Large intestine (tissue), 3 donors: Measurements from ENCODE around the gene SLC6A20. TPM values are rescaled to one million over a fixed set of nuclear protein-coding genes. Genes with fewer than 3 reads are reported as not detected.
A peak's percentile ranks its signal among the peaks of the same experiment; 100 is the strongest.

Experiments
- DNase-seq, 2 donors: peaks; one replicate each; pipeline versions ENCODE4 v3.0.0 to v3.0.0-alpha.2; 2013
- H3K27ac ChIP-seq: one replicate; pipeline ENCODE4 v1.5.1; 2013; ENCODE audit warnings: low read length
- H3K27me3 ChIP-seq: 2 replicates; pipeline ENCODE4 v1.6.1; 2013; ENCODE audit warnings: low read length; ENCODE audit not compliant: control insufficient read depth, insufficient read depth
- H3K36me3 ChIP-seq: 2 replicates; pipeline ENCODE4 v1.6.1; 2013; ENCODE audit warnings: low read length; ENCODE audit not compliant: control insufficient read depth, insufficient read depth
- H3K4me1 ChIP-seq: one replicate; pipeline ENCODE4 v1.6.1; 2013; ENCODE audit warnings: low read length; ENCODE audit not compliant: control insufficient read depth, insufficient read depth
- H3K4me3 ChIP-seq: one replicate; pipeline ENCODE4 v1.5.1; 2013; ENCODE audit warnings: low read length
- H3K9me3 ChIP-seq: one replicate; pipeline ENCODE4 v1.6.1; 2013; ENCODE audit warnings: mild to moderate bottlenecking, low read depth, low read length, moderate library complexity; ENCODE audit not compliant: control insufficient read depth
- WGBS: methylation state at CpG from one replicate; pipeline ENCODE4 v1.1.5; 2013; ENCODE audit warnings: low lambda C conversion rate; ENCODE audit not compliant: insufficient coverage; 5-methylcytosine and 5-hydroxymethylcytosine counted together
- polyA plus RNA-seq: library from polyadenylated mRNA; unstranded; fragments of 120-200 nt; gene quantifications from one replicate; pipeline ENCODE4 v1.2.1, GENCODE V29; 2013

Gene SLC6A20
- polyA plus RNA-seq, 1 donor = 57.4 TPM

GRCh38 chr3:45773714-45774449 is 22.5 kb downstream of the SLC6A20 start:
- peak; percentile 88 to 95 for DNase-seq
- Histone ChIP-seq H3K27ac (peak overlapping the region; percentile 89), H3K4me3 (no peak overlapping the region), H3K27me3 (no peaks in the 10 kb centered on the region), H3K4me1 (peaks cover 71% of the 10 kb centered on the region), H3K36me3 (peaks cover 19% of the 10 kb centered on the region), H3K9me3 (no peaks in the 10 kb centered on the region)
- no CpG with 5 or more reads among the region's 7 CpGs for WGBS

- Histone ChIP-seq H3K4me1 (peaks cover 63% of the 10 kb centered on the region), H3K9me3 (no peaks in the 10 kb centered on the region), H3K36me3 (peaks cover 19% of the 10 kb centered on the region), H3K27me3 (no peaks in the 10 kb centered on the region), H3K27ac (peak overlapping the region; percentile 89), H3K4me3 (no peak overlapping the region)
- no CpG with 5 or more reads among the region's 5 CpGs for WGBS
- DNase-seq = peak; percentile 62 to 88
Observed at GRCh38 chr3:45773072-45773471, 23.3 kb downstream of the SLC6A20 start.

- Histone ChIP-seq H3K4me1 (peaks cover 58% of the 10 kb centered on the region), H3K4me3 (no peak overlapping the region), H3K36me3 (peaks cover 19% of the 10 kb centered on the region), H3K27ac (peak overlapping the region; percentile 89), H3K27me3 (no peaks in the 10 kb centered on the region), H3K9me3 (no peaks in the 10 kb centered on the region)
- 20% methylated on average over 1 of the region's 16 CpGs for WGBS
- DNase-seq = no peak
Observed at GRCh38 chr3:45772341-45773035, 23.8 kb downstream of the SLC6A20 start.

- WGBS = no CpG with 5 or more reads among the region's 5 CpGs
- Histone ChIP-seq H3K9me3 (no peaks in the 10 kb centered on the region), H3K4me1 (peaks cover 51% of the 10 kb centered on the region), H3K27ac (peak overlapping the region; percentile 89), H3K4me3 (no peak overlapping the region), H3K36me3 (peaks cover 19% of the 10 kb centered on the region), H3K27me3 (no peaks in the 10 kb centered on the region)
- DNase-seq = no peak
Observed at GRCh38 chr3:45771831-45772230, 24.5 kb downstream of the SLC6A20 start.

- no peak for DNase-seq
- WGBS = no CpG with 5 or more reads among the region's 9 CpGs
- peaks cover 45% of the 10 kb centered on the region for H3K4me1 ChIP-seq
Observed at GRCh38 chr3:45771166-45771775, 25.1 kb downstream of the SLC6A20 start.

GRCh38 chr3:45765958-45766357 is 30.4 kb downstream of the SLC6A20 start:
- H3K9me3 ChIP-seq = no peaks in the 10 kb centered on the region
- H3K4me3 ChIP-seq = no peak overlapping the region
- WGBS = no CpG with 5 or more reads among the region's 8 CpGs
- peaks cover 42% of the 10 kb centered on the region for H3K36me3 ChIP-seq
- H3K27ac ChIP-seq = no peak overlapping the region
- no peaks in the 10 kb centered on the region for H3K27me3 ChIP-seq
- H3K4me1 ChIP-seq = peaks cover 3% of the 10 kb centered on the region
- no peak for DNase-seq

More at GRCh38 chr3:45771166-45771775, 25.1 kb downstream of the SLC6A20 start:
- Histone ChIP-seq H3K27me3 (no peaks in the 10 kb centered on the region), H3K4me3 (no peak overlapping the region), H3K9me3 (no peaks in the 10 kb centered on the region), H3K36me3 (peaks cover 25% of the 10 kb centered on the region), H3K27ac (peak overlapping the region; percentile 89)

GRCh38 chr3:45765266-45765851 is 31.0 kb downstream of the SLC6A20 start:
- no peak for DNase-seq
- Histone ChIP-seq H3K9me3 (no peaks in the 10 kb centered on the region), H3K27me3 (no peaks in the 10 kb centered on the region), H3K4me3 (no peak overlapping the region), H3K36me3 (peaks cover 36% of the 10 kb centered on the region), H3K4me1 (peaks cover 3% of the 10 kb centered on the region), H3K27ac (no peak overlapping the region)
- WGBS = no CpG with 5 or more reads among the region's 9 CpGs

- Histone ChIP-seq H3K36me3 (peaks cover 35% of the 10 kb centered on the region), H3K27ac (no peak overlapping the region), H3K9me3 (no peaks in the 10 kb centered on the region), H3K4me1 (peaks cover 3% of the 10 kb centered on the region), H3K4me3 (no peak overlapping the region), H3K27me3 (no peaks in the 10 kb centered on the region)
- DNase-seq = no peak
- no CpG with 5 or more reads among the region's 5 CpGs for WGBS
Observed at GRCh38 chr3:45763303-45763675, 33.0 kb downstream of the SLC6A20 start.

- Histone ChIP-seq H3K9me3 (no peaks in the 10 kb centered on the region), H3K4me3 (no peak overlapping the region), H3K27ac (no peak overlapping the region), H3K4me1 (peaks cover 3% of the 10 kb centered on the region), H3K27me3 (no peaks in the 10 kb centered on the region), H3K36me3 (peaks cover 35% of the 10 kb centered on the region)
- no peak for DNase-seq
- WGBS = 90% methylated on average over 2 of the region's 19 CpGs
Observed at GRCh38 chr3:45762647-45763302, 33.6 kb downstream of the SLC6A20 start.

- no peak for DNase-seq
- no peaks in the 10 kb centered on the region for H3K27me3 ChIP-seq
- peaks cover 34% of the 10 kb centered on the region for H3K36me3 ChIP-seq
- no peaks in the 10 kb centered on the region for H3K9me3 ChIP-seq
- H3K4me3 ChIP-seq = no peak overlapping the region
- WGBS = no CpG with 5 or more reads among the region's 10 CpGs
- peaks cover 3% of the 10 kb centered on the region for H3K4me1 ChIP-seq
- no peak overlapping the region for H3K27ac ChIP-seq
Observed at GRCh38 chr3:45761831-45762230, 34.5 kb downstream of the SLC6A20 start.
